NCI-H146 treated with DMSO at 0.1 percent for 48 hours (cell line): ENCODE results near the gene ARHGEF12.

Source experiments
- DNase-seq: peaks from one replicate; lab custom pipeline; 2025; ENCODE audit not compliant: unreplicated experiment; lab: John Stamatoyannopoulos, UW

Gene ARHGEF12

GRCh38 chr11:120335908-120336640 lies at the start of gene ARHGEF12:
TSS of gene ARHGEF12 (plus strand) at chr11:120336413. CDS start at chr11:120337244, 831 bp downstream.
- peak; percentile 83 for DNase-seq

GRCh38 chr11:120288021-120288420 lies 48.2 kb upstream of the ARHGEF12 start:
- DNase-seq, result no peak

GRCh38 chr11:120289426-120289825 lies 46.8 kb upstream of the ARHGEF12 start:
- DNase-seq, result no peak

GRCh38 chr11:120290956-120291355 lies 45.3 kb upstream of the ARHGEF12 start:
- no peak for DNase-seq

- DNase-seq, result no peak
These were observed 43.0 kb upstream of the ARHGEF12 start for GRCh38 chr11:120293038-120293800.

- no peak for DNase-seq
These were observed 42.1 kb upstream of the ARHGEF12 start for GRCh38 chr11:120294096-120294495.

GRCh38 chr11:120295099-120295498 lies 41.1 kb upstream of the ARHGEF12 start:
- no peak for DNase-seq

- no peak for DNase-seq
These were observed 39.7 kb upstream of the ARHGEF12 start for GRCh38 chr11:120296554-120296953.

GRCh38 chr11:120298461-120298860 lies 37.8 kb upstream of the ARHGEF12 start:
- DNase-seq, result no peak

- no peak for DNase-seq
These were observed 34.0 kb upstream of the ARHGEF12 start for GRCh38 chr11:120302001-120302805.

GRCh38 chr11:120303004-120303637 lies 33.1 kb upstream of the ARHGEF12 start:
- DNase-seq, result peak; percentile 57

GRCh38 chr11:120304526-120304925 lies 31.7 kb upstream of the ARHGEF12 start:
- DNase-seq, result no peak

- no peak for DNase-seq
These were observed 30.9 kb upstream of the ARHGEF12 start for GRCh38 chr11:120305286-120305685.

- no peak for DNase-seq
These were observed 29.5 kb upstream of the ARHGEF12 start for GRCh38 chr11:120306519-120307242.

GRCh38 chr11:120307476-120307875 lies 28.7 kb upstream of the ARHGEF12 start:
- DNase-seq, result no peak

- DNase-seq, result no peak
These were observed 28.1 kb upstream of the ARHGEF12 start for GRCh38 chr11:120308081-120308480.

GRCh38 chr11:120310870-120311269 lies 25.3 kb upstream of the ARHGEF12 start:
- DNase-seq, result no peak

GRCh38 chr11:120314861-120315260 lies 21.4 kb upstream of the ARHGEF12 start:
- no peak for DNase-seq

GRCh38 chr11:120316880-120317688 lies 19.1 kb upstream of the ARHGEF12 start:
- no peak for DNase-seq
